DMS114 treated with DMSO at 0.1 percent for 48 hours (cell line): ENCODE results near the gene WFDC9.
"Not testable (repeated sequence)": the region's sequence is repeated elsewhere in the genome, so short reads cannot be mapped to it uniquely, and the experiment has no call there.

Experiments
- DNase-seq: peaks from one replicate; lab custom pipeline; 2025; ENCODE audit not compliant: unreplicated experiment; lab: John Stamatoyannopoulos, UW

The WFDC9 gene

GRCh38 chr20:45631184-45631583 is at the start of gene WFDC9:
Gene WFDC9 (minus strand): TSS chr20:45631284. CDS start chr20:45610181, 21,103 bp downstream.
- DNase-seq, result no peak

GRCh38 chr20:45679650-45680049 is 48.6 kb upstream of the WFDC9 start:
- DNase-seq, result no peak

- no peak for DNase-seq
Measured at GRCh38 chr20:45672765-45673164, 41.7 kb upstream of the WFDC9 start.

- no peak for DNase-seq
Measured at GRCh38 chr20:45670139-45670538, 39.1 kb upstream of the WFDC9 start, which contains the start of gene WFDC11. Gene WFDC11 (minus strand): TSS chr20:45670239. CDS start chr20:45650600, 19,639 bp downstream.

- not testable (repeated sequence) for DNase-seq
Measured at GRCh38 chr20:45657038-45657437, 26.0 kb upstream of the WFDC9 start.

- DNase-seq, result not testable (repeated sequence)
Measured at GRCh38 chr20:45651726-45652125, 20.6 kb upstream of the WFDC9 start.

GRCh38 chr20:45649312-45649863 is 18.3 kb upstream of the WFDC9 start:
- DNase-seq, result no peak

GRCh38 chr20:45647441-45648050 is 16.5 kb upstream of the WFDC9 start:
- no peak for DNase-seq

GRCh38 chr20:45646875-45647274 is 15.8 kb upstream of the WFDC9 start:
- no peak for DNase-seq

- not testable (repeated sequence) for DNase-seq
Measured at GRCh38 chr20:45645869-45646268, 14.8 kb upstream of the WFDC9 start.

GRCh38 chr20:45641076-45641475 is 10.0 kb upstream of the WFDC9 start:
- not testable (repeated sequence) for DNase-seq

GRCh38 chr20:45639687-45640086 is 8.6 kb upstream of the WFDC9 start:
- no peak for DNase-seq

- DNase-seq, result no peak
Measured at GRCh38 chr20:45636513-45636912, 5.4 kb upstream of the WFDC9 start.

- DNase-seq, result no peak
Measured at GRCh38 chr20:45630371-45630770, 713 bp downstream of the WFDC9 start.

- DNase-seq, result peak; percentile 6
Measured at GRCh38 chr20:45629496-45630100, 1.5 kb downstream of the WFDC9 start, which contains the start of gene WFDC10A. Gene WFDC10A (plus strand): TSS chr20:45629739. CDS start chr20:45629814, 75 bp downstream.

GRCh38 chr20:45626540-45626939 is 4.5 kb downstream of the WFDC9 start:
- no peak for DNase-seq

GRCh38 chr20:45621593-45621992 is 9.5 kb downstream of the WFDC9 start:
- DNase-seq, result no peak

GRCh38 chr20:45617591-45617990 is 13.5 kb downstream of the WFDC9 start:
- DNase-seq, result no peak

- no peak for DNase-seq
Measured at GRCh38 chr20:45612314-45612713, 18.8 kb downstream of the WFDC9 start.

- no peak for DNase-seq
Measured at GRCh38 chr20:45611054-45611453, 20.0 kb downstream of the WFDC9 start.

- no peak for DNase-seq
Measured at GRCh38 chr20:45607810-45608209, 23.3 kb downstream of the WFDC9 start.

- DNase-seq, result no peak
Measured at GRCh38 chr20:45595235-45595634, 35.8 kb downstream of the WFDC9 start.
